ENCODE measurements around the gene PTH1R.

GRCh38 chr3:46848271-46849044 lies 29.1 kb upstream of the PTH1R start:
- TF ChIP-seq CTCF (IDR thresholded peaks at IDR 0.05) (peak in 3 of 6 experiments; percentile 18 to 44 (median 27)), POLR2A (IDR thresholded peaks at IDR 0.05) (no peak)

Data from esophagus squamous epithelium (tissue), 4 donors.